Keratinocyte (primary cell): Measurements from ENCODE around the gene LSAMP. TPM values are rescaled to one million over a fixed set of nuclear protein-coding genes. Genes with fewer than 3 reads are reported as not detected.

ENCODE experiments used
- DNase-seq: peaks from one replicate; pipeline ENCODE4 v3.0.0-alpha.2; 2011; ENCODE audit warnings: low read depth, missing footprints, low spot score
- FAIRE-seq: peaks from 2 replicates; lab custom pipeline; 2011; peaks lifted over from hg19 to GRCh38; lab: Jason Lieb, UNC
- H2AFZ ChIP-seq: 2 replicates; pipeline ENCODE4 v1.6.0; 2012; ENCODE audit warnings: low read length, control low read depth, inconsistent platforms; ENCODE audit not compliant: control insufficient read depth
- H3K27ac ChIP-seq: 2 replicates; pipeline ENCODE4 v1.5.1; 2011; ENCODE audit warnings: low read length; ENCODE audit not compliant: control insufficient read depth, insufficient read depth
- H3K27me3 ChIP-seq: 3 replicates; pipeline ENCODE4 v1.6.0; 2011; ENCODE audit warnings: low read length; ENCODE audit not compliant: control insufficient read depth, insufficient read depth; ENCODE audit errors: extremely low read depth
- H3K36me3 ChIP-seq, 2 experiments: 2 replicates in 1 of 2; 3 replicates in 1 of 2; pipeline ENCODE4 v1.5.1; 2011; ENCODE audit warnings: low read length in 2 of 2, mild to moderate bottlenecking in 1 of 2; ENCODE audit not compliant: control insufficient read depth in 2 of 2, insufficient read depth in 2 of 2; ENCODE audit errors: extremely low read depth in 1 of 2
- H3K4me1 ChIP-seq: 3 replicates; pipeline ENCODE4 v1.5.1; 2011; ENCODE audit warnings: low read length; ENCODE audit not compliant: control insufficient read depth, insufficient read depth; ENCODE audit errors: extremely low read depth
- H3K4me2 ChIP-seq: 3 replicates; pipeline ENCODE4 v1.6.0; 2011; ENCODE audit warnings: low read depth, low read length; ENCODE audit not compliant: control insufficient read depth, insufficient read depth; ENCODE audit errors: extremely low read depth
- H3K4me3 ChIP-seq, 3 experiments: fragments of 200-600 bp in 1 of 3; sonication (generic) in 1 of 3; 2 replicates in 2 of 3; 3 replicates in 1 of 3; pipeline ENCODE4 v1.5.1; 2011 to 2016; ENCODE audit warnings: low read length in 3 of 3, mild to moderate bottlenecking in 3 of 3, control low read depth in 2 of 3, inconsistent platforms in 1 of 3, low read depth in 1 of 3, mixed read lengths in 1 of 3, mixed run types in 1 of 3, moderate library complexity in 1 of 3; ENCODE audit not compliant: control insufficient read depth in 2 of 3, insufficient read depth in 2 of 3; ENCODE audit errors: extremely low read depth in 1 of 3
- H3K79me2 ChIP-seq: 2 replicates; pipeline ENCODE4 v1.6.0; 2012; ENCODE audit warnings: low read length; ENCODE audit not compliant: control insufficient read depth, insufficient read depth
- H3K9ac ChIP-seq: 3 replicates; pipeline ENCODE4 v1.6.0; 2011; ENCODE audit warnings: low read length; ENCODE audit not compliant: control insufficient read depth, insufficient read depth; ENCODE audit errors: extremely low read depth
- H3K9me1 ChIP-seq: 3 replicates; pipeline ENCODE4 v1.6.0; 2011; ENCODE audit warnings: low read length; ENCODE audit not compliant: control insufficient read depth, insufficient read depth; ENCODE audit errors: extremely low read depth
- H3K9me3 ChIP-seq: 2 replicates; pipeline ENCODE4 v1.5.1; 2012; ENCODE audit warnings: low read depth, low read length; ENCODE audit not compliant: control insufficient read depth
- H4K20me1 ChIP-seq: 3 replicates; pipeline ENCODE4 v1.6.0; 2011; ENCODE audit warnings: low read length; ENCODE audit not compliant: control insufficient read depth, insufficient read depth; ENCODE audit errors: extremely low read depth
- CTCF ChIP-seq, 3 experiments: IDR thresholded peaks in 1 of 3; conservative IDR thresholded peaks in 1 of 3; optimal IDR thresholded peaks in 1 of 3; 2 replicates in 2 of 3; 3 replicates in 1 of 3; pipeline versions ENCODE3 to v1.5.1; 2011; ENCODE audit warnings: low read length in 3 of 3, mild to moderate bottlenecking in 3 of 3, moderate library complexity in 2 of 3, control low read depth in 1 of 3, inconsistent platforms in 1 of 3; ENCODE audit not compliant: insufficient read depth in 2 of 3; ENCODE audit errors: extremely low read depth in 1 of 3
- EZH2 ChIP-seq: IDR thresholded peaks from one replicate; pipeline ENCODE4 v1.6.1; 2012; ENCODE audit warnings: inconsistent platforms, mild to moderate bottlenecking, low read length, moderate library complexity
- dilution Hi-C: fragments of 300-500 bp; cut with MboI; formaldehyde crosslinking; loops from one replicate; pipeline ENCODE4 v1.7.0; 2020; ENCODE audit warnings: low sequenced_read_pairs; ENCODE audit not compliant: extremely low pct_ligation_motif_present
- polyA plus RNA-seq, 5 experiments: library from polyadenylated mRNA; depleted of rRNA in 3 of 5; stranded (reverse) in 3 of 5; stranded (forward) in 1 of 5; unstranded in 1 of 5; fragments of >200 nt; gene quantifications; 1 replicate in 1 of 5; 2 replicates in 3 of 5; 3 replicates in 1 of 5; pipeline versions ENCODE4 v1.2.1 to v1.2.3, GENCODE V29; 2011 to 2012; ENCODE audit warnings: missing spikeins in 2 of 5, low read depth in 1 of 5, low replicate concordance in 1 of 5

The LSAMP gene
- polyA plus RNA-seq, 1 donor (not counting 4 experiments of a cell fraction or from before 2014, with no cell fraction given), result 0.12 TPM

- Histone ChIP-seq H3K4me3 (no peak overlapping the region), H3K4me1 (peaks cover 8% of the 10 kb centered on the region), H3K4me2 (no peak overlapping the region), H3K27me3 (no peaks in the 10 kb centered on the region), H2AFZ (no peak overlapping the region), H3K9me3 (no peaks in the 10 kb centered on the region), H4K20me1 (no peaks in the 10 kb centered on the region), H3K79me2 (no peaks in the 10 kb centered on the region), H3K9ac (no peak overlapping the region), H3K36me3 (no peaks in the 10 kb centered on the region), H3K27ac (no peak overlapping the region), H3K9me1 (no peaks in the 10 kb centered on the region)
- dilution Hi-C loops, result no loop called here
- no peak for FAIRE-seq
- DNase-seq, result no peak
- TF ChIP-seq CTCF (optimal IDR thresholded peaks at IDR 0.05 in 1 of 3, IDR thresholded peaks at IDR 0.05 in 1 of 3, conservative IDR thresholded peaks at IDR 0.05 in 1 of 3; ENCODE audit: extremely low read depth in 1 of 3, insufficient read depth in 2 of 3, low read length in 3 of 3), result no peak
- no peak for TF ChIP-seq EZH2
Measured at GRCh38 chr3:116034794-116035193, 410.5 kb downstream of the LSAMP start.

GRCh38 chr3:116034086-116034485 is 411.2 kb downstream of the LSAMP start:
- Histone ChIP-seq H3K79me2 (no peaks in the 10 kb centered on the region), H3K4me3 (no peak overlapping the region), H3K27me3 (no peaks in the 10 kb centered on the region), H3K36me3 (no peaks in the 10 kb centered on the region), H3K4me1 (peaks cover 10% of the 10 kb centered on the region), H3K9me3 (no peaks in the 10 kb centered on the region), H3K9me1 (no peaks in the 10 kb centered on the region), H3K27ac (no peak overlapping the region), H4K20me1 (no peaks in the 10 kb centered on the region), H3K4me2 (no peak overlapping the region), H3K9ac (no peak overlapping the region), H2AFZ (no peak overlapping the region)
- DNase-seq (no peak), FAIRE-seq (no peak)
- no peak for TF ChIP-seq CTCF (optimal IDR thresholded peaks at IDR 0.05 in 1 of 3, IDR thresholded peaks at IDR 0.05 in 1 of 3, conservative IDR thresholded peaks at IDR 0.05 in 1 of 3; ENCODE audit: extremely low read depth in 1 of 3, insufficient read depth in 2 of 3, low read length in 3 of 3)
- TF ChIP-seq EZH2, result no peak
- dilution Hi-C loops, result no loop called here
